ENCODE measurements around the gene UBE2G2.

GRCh38 chr21:44802396-44803153 is 955 bp upstream of the UBE2G2 start:
- TF ChIP-seq FOXJ3 (CRISPR knock-in tag; IDR thresholded peaks at IDR 0.05; ENCODE audit: borderline replicate concordance) (no peak), CTCF (IDR thresholded peaks at IDR 0.05) (0 out of 2 replicates have a peak, but pooled peaks have one; percentile 18)
